Muscle of arm (tissue), 12 donors: Measurements from ENCODE around the gene APOE. TPM values are rescaled to one million over a fixed set of nuclear protein-coding genes. Genes with fewer than 3 reads are reported as not detected.
A peak's percentile ranks its signal among the peaks of the same experiment; 100 is the strongest.
"Not testable (repeated sequence)": the region's sequence is repeated elsewhere in the genome, so short reads cannot be mapped to it uniquely, and the experiment has no call there.

ENCODE experiments used
- DNase-seq: peaks from one replicate; pipeline ENCODE4 v3.0.0-alpha.2; 2013
- polyA plus RNA-seq, 12 donors: library from polyadenylated mRNA; unstranded; fragments of 120-200 nt; gene quantifications; one replicate each; pipeline ENCODE4 v1.2.1, GENCODE V29; 2013; ENCODE audit not compliant: insufficient read length in 12 of 12

The APOE gene
- polyA plus RNA-seq, 12 donors, result 20.6 to 69.6 (median 36.6) TPM; not detected in 1

DNA sequence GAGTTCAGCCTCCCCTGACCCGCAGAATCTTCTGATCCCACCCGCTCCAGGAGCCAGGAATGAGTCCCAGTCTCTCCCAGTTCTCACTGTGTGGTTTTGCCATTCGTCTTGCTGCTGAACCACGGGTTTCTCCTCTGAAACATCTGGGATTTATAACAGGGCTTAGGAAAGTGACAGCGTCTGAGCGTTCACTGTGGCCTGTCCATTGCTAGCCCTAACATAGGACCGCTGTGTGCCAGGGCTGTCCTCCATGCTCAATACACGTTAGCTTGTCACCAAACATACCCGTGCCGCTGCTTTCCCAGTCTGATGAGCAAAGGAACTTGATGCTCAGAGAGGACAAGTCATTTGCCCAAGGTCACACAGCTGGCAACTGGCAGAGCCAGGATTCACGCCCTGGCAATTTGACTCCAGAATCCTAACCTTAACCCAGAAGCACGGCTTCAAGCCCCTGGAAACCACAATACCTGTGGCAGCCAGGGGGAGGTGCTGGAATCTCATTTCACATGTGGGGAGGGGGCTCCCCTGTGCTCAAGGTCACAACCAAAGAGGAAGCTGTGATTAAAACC lies 1.1 kb upstream of the APOE start:
- no peak for DNase-seq

DNA sequence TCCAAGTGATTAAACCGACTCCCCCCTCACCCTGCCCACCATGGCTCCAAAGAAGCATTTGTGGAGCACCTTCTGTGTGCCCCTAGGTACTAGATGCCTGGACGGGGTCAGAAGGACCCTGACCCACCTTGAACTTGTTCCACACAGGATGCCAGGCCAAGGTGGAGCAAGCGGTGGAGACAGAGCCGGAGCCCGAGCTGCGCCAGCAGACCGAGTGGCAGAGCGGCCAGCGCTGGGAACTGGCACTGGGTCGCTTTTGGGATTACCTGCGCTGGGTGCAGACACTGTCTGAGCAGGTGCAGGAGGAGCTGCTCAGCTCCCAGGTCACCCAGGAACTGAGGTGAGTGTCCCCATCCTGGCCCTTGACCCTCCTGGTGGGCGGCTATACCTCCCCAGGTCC lies 2.0 kb downstream of the APOE start:
- no peak for DNase-seq

DNA sequence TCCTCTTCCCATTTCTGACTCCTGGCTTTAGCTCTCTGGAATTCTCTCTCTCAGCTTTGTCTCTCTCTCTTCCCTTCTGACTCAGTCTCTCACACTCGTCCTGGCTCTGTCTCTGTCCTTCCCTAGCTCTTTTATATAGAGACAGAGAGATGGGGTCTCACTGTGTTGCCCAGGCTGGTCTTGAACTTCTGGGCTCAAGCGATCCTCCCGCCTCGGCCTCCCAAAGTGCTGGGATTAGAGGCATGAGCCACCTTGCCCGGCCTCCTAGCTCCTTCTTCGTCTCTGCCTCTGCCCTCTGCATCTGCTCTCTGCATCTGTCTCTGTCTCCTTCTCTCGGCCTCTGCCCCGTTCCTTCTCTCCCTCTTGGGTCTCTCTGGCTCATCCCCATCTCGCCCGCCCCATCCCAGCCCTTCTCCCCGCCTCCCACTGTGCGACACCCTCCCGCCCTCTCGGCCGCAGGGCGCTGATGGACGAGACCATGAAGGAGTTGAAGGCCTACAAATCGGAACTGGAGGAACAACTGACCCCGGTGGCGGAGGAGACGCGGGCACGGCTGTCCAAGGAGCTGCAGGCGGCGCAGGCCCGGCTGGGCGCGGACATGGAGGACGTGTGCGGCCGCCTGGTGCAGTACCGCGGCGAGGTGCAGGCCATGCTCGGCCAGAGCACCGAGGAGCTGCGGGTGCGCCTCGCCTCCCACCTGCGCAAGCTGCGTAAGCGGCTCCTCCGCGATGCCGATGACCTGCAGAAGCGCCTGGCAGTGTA lies 2.7 kb downstream of the APOE start:
- no peak for DNase-seq

DNA sequence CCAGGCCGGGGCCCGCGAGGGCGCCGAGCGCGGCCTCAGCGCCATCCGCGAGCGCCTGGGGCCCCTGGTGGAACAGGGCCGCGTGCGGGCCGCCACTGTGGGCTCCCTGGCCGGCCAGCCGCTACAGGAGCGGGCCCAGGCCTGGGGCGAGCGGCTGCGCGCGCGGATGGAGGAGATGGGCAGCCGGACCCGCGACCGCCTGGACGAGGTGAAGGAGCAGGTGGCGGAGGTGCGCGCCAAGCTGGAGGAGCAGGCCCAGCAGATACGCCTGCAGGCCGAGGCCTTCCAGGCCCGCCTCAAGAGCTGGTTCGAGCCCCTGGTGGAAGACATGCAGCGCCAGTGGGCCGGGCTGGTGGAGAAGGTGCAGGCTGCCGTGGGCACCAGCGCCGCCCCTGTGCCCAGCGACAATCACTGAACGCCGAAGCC lies 3.3 kb downstream of the APOE start:
- no peak for DNase-seq

DNA sequence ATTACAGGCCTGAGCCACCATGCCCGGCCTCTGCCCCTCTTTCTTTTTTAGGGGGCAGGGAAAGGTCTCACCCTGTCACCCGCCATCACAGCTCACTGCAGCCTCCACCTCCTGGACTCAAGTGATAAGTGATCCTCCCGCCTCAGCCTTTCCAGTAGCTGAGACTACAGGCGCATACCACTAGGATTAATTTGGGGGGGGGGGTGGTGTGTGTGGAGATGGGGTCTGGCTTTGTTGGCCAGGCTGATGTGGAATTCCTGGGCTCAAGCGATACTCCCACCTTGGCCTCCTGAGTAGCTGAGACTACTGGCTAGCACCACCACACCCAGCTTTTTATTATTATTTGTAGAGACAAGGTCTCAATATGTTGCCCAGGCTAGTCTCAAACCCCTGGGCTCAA lies 4.2 kb downstream of the APOE start:
- no peak for DNase-seq

DNA sequence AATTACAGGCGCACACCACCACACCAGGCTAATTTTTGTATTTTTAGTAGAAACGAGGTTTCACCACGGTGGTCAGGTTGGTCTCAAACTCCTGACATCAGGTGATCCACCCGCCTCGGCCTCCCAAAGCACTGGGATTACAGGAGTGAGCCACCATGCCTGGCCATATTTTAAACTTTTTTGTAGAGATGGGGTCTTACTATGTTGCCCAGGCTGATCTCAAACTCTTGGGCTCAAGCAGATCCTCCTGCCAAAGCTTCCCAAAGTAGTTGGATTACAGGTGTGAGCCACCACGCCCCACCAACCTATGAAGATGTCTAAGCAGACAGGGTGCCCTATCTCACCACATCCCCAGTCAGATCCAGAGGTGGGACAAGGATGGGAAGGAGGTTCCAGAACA lies 6.3 kb downstream of the APOE start:
- not testable (repeated sequence) for DNase-seq

DNA sequence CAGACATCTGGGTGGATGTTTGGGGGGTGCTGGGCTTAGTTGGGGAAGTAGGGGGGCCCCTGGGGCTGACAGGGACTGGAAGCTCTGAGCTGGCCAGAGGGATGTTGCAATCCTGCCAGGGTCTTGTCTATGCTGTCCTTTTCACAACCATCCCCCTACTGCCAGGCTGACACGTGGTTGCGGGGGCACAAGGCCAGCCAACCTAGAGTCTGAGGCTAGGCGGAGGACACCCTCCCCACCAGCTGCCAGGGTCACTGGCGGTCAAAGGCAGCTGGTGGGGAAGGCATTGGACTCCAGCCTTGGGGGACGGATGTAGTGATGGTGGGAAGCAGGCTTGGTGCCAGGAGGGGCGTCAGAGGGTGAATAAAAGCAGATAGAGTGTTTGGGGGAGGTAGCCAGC lies 7.3 kb downstream of the APOE start:
- no peak for DNase-seq

DNA sequence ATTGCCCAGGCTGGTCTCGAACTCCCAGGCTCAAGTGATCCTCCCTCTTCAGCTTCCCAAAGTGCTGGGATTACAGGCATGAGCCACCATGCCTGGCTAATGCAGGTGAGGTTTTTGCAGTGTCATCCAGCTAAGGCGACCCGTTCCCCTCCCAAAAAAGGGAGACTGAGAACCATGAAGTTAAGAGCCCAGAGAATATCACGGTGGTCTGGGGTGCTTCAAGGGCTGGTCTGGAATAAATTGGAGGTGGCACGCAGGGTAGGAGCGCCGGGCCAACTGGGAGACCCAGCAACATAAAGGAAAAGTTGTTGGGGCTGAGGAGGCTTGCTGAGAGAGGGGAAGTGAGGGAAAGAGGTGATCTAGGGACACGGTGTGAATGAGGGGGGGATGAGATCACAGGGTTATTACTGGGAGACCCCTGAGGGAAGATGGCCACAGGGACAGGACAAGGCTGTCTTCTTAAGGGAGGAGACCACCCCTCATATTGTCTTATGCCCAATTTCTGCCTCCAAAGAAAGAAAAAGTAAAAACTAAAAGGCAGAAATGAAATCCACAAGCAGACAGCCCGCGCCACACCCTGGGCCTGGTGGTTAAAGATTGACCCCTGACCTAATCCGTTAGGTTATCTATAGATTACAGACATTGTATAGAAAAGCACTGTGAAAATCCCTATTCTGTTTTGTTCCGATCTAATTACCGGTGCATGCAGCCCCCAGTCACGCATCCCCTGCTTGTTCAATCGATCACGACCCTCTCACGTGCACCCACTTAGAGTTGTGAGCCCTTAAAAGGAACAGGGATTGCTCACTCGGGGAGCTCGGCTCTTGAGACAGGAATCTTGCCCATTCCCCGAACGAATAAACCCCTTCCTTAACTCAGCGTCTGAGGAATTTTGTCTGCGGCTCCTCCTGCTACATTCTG lies 8.2 kb downstream of the APOE start:
- DNase-seq, result not testable (repeated sequence)

DNA sequence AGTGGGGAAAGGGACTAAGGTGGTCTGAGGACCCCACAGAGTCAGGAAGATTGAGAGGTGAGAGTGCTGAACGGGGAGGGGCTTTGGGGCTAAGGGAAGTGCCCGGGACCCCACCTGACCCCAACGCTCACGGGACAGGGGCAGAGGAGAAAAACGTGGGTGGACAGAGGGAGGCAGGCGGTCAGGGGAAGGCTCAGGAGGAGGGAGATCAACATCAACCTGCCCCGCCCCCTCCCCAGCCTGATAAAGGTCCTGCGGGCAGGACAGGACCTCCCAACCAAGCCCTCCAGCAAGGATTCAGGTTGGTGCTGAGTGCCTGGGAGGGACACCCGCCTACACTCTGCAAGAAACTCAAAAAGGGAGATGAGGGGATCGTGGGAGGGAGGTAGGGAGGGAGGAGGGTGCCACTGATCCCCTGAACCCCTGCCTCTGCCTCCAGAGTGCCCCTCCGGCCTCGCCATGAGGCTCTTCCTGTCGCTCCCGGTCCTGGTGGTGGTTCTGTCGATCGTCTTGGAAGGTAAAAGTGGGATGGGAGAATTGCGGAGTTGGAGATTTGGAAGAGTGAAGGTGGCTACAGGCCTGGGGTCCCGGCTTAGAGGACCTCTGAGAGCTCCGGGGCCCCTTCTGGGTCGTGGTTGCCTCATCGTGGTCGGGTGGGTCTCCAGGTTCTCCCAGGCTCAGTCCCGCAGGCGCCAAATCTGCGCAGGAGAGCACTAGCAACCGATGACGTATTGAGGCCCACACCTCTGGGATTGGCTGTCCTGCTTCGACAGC lies 9.0 kb downstream of the APOE start, which contains the start of gene APOC1:
TSS of gene APOC1 (plus strand) at position 176 of the 774 bp plus-strand sequence. CDS start at position 460, 284 bp downstream.
- DNase-seq, result peak; percentile 94

DNA sequence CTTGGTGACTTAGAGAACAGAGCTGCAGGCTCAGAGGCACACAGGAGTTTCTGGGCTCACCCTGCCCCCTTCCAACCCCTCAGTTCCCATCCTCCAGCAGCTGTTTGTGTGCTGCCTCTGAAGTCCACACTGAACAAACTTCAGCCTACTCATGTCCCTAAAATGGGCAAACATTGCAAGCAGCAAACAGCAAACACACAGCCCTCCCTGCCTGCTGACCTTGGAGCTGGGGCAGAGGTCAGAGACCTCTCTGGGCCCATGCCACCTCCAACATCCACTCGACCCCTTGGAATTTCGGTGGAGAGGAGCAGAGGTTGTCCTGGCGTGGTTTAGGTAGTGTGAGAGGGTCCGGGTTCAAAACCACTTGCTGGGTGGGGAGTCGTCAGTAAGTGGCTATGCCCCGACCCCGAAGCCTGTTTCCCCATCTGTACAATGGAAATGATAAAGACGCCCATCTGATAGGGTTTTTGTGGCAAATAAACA lies 18.7 kb downstream of the APOE start:
- DNase-seq, result no peak

DNA sequence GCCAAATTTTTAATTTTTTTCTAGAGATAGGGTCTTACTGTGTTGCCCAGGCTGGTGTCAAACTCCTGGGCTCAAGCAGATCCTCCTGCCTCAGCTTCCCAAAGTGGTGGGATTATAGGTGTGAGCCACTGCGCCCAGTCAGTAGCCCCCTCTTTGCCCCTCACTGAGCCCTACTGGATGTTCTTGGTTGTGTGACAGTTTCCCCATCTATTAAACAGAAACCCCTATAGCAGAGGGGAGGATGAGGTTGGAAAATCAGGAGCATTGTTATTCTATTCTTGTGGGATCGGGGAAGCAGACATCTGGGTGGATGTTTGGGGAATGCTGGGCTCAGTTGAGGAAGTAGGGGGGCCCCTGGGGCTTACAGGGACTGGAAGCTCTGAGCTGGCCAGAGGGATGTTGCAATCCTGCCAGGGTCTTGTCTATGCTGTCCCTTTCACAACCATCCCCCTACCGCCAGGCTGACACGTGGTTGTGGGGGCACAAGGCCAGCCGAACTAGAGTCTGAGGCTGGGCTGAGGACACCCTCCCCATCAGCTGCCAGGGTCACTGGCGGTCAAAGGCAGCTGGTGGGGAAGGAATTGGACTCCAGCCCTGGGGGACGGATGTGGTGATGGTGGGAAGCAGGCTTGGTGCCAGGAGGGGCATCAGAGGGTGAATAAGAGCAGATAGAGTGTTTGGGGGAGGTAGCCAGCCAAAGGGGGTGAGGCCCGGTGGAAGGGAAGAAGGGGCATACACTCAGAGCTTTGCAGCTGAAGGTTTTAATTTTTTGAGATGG lies 19.7 kb downstream of the APOE start:
- DNase-seq, result peak; percentile 54

DNA sequence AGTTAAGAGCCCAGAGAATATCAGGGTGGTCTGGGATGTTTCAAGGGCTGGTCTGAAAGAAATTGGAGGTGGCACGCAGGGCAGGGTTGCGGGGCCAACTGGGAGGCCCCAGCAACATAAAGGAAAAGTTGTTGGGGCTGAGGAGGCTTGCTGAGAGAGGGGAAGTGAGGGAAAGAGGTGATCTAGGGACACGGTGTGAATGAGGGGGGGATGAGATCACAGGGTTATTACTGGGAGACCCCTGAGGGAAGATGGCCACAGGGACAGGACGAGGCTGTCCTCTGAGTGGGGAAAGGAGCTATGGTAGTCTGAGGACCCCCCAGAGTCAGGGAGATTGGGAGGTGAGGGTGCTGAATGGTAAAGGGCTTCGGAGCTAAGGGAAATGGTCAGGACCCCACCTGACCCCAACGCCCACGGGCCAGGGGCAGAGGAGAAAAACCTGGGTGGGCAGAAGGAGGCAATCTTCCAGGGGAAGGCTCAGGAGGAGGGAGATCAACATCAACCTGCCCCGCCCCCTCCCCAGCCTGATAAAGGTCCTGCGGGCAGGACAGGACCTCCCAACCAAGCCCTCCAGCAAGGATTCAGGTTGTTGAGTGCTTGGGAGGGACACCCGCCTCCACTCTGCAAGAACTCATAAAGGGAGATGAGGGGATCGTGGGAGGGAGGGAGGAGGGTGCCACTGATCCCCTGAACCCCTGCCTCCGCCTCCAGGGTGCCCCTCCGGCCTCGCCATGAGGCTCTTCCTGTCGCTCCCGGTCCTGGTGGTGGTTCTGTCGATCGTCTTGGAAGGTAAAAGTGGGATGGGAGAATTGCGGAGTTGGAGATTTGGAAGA lies 20.9 kb downstream of the APOE start:
- not testable (repeated sequence) for DNase-seq

DNA sequence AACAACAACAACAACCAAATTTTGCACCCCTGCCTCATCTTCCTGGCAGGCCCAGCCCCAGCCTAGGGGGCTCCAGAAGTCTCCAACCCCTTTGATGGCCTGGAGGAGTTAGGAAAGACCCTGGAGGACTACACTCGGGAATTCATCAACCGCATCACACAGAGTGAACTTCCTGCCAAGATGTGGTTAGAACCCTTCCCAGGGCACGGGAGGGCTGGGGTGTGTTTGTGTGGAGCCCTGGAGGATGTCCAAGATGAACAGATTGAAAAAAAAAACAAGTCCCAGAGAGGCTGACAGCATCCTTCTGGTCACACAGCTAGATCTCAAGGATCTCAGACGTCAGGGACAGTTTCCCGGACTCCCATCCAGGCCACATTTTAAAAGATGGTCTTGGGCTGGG lies 22.1 kb downstream of the APOE start:
- no peak for DNase-seq

DNA sequence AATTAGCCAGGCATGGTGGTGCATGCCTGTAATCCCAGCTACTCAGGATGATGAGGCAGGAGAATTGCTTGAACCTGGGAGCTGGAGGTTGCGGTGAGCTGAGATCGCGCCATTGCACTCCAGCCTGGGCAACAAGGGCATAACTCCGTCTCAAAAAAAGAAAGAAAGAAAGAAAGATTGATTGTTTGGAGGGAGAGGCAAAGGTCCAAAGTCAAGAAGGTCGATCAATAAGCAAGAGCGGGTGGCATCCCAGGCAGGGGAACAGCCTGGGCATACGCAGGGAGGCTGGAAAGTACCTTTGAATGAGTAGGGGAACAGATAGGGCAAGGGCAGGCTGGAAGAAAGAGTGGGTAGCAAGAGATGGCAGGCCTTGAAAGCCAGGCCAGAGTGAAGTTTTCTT lies 24.5 kb downstream of the APOE start:
- DNase-seq, result no peak

DNA sequence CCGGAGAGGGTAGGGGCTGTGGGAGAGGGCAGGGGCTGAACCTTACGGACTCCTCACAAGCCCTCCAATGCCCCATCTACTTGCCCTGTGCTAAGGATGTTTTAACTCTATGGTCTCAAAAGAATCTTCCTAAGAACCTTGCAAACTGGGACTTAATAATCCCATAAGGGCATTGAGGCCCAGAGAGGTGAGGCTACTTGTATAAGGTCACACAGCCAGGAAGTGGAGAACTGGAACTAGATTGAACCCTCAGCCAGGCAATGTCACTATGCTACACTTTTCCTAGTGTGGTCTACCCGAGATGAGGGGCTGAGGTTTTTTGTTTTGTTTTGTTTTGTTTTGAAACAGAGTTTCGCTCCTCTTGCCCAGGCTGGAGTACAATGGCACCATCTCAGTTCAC lies 25.9 kb downstream of the APOE start:
- no peak for DNase-seq

DNA sequence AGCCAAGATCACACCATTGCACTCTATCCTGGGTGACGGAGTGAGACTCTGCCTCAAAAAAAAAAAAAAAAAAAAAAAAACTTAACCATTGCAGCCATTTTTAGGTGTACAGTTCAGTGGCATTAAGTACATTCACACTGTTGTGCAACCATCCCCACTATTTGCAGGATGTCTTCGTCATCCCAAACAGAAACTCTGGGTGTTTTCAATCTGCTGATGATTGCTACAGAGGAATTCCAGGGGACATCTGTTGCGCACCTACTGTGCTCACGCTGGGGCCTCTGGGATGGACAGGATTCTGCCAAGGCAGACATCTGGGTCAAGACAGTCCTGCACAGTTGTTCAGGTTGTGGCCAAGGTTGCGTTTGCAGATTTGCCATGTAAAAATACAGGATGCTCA lies 34.1 kb downstream of the APOE start:
- DNase-seq, result no peak

DNA sequence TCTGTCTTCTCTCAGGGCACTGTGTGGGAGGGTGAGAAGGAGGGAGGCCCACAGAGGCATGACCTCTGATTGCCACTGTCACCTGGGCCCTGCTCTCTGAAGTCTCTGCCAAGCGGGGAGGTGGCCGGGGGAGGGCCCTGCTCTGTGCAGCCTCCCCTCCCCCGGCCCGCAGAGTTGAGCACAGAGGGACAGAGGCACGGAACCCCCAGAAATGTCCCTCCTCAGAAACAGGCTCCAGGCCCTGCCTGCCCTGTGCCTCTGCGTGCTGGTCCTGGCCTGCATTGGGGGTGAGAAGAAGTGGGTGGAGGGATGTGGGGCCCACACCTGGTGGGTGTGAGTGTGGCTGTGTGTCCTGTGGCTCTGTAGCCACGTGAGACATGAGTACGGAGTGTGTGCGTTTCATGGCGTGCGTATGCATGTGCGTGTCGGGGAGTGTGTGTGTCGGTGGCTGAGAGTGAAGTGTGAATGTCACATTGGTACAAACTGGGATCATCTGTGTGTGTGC lies 36.5 kb downstream of the APOE start, which contains the start of gene APOC4:
TSS of gene APOC4 (plus strand) at position 171 of the 505 bp plus-strand sequence. CDS start at position 212, 41 bp downstream.
- DNase-seq, result no peak

DNA sequence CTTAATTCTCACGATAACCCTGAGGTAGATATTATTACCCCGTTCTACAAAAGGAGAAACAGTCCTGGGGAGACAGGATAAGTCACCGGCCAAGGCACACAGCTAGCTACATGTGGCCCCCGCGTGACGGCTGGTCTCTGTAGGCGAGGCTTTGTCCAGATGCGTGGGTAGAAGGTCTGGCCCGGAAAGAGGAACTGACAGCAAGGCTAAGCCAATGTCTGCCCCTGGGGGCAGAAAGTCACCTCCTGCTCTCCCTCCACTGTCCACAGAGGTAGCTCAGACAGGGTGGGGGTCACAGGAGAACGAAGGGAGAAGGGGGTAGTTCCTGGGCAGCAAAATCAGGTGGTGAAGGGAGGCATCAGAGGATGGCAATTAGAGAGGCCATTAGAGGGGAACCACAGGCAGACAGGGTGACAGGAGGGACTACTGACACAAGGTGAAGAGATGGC lies 38.2 kb downstream of the APOE start:
- DNase-seq, result no peak

DNA sequence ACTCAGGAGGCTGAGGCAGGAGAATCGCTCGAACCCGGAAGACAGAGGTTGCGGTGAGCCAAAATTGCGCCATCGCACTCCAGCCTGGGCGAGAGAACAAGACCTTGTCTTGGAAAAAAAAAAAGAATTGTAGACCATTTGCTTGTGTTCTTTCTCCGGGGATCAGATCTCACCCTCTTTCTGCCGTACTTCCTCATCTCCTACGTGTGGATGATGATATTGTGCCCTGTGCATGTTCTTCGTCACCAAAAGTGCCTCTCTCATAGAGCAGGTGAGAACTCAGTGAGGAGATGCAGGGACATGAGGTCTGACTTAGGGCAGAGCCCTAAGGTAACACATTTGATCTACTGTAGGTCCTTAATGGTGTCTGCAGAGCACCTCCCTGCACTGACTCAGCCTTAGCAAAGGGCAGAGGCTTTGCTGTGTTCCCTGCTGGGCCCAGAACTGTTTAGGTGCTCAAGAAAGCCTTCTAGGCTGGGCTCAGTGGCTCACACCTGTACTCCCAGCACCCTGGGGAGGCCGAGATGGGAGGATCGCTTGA lies 41.5 kb downstream of the APOE start:
- no peak for DNase-seq
